Measurements from ENCODE around the gene CST6.

The CST6 gene

GRCh38 chr11:66042227-66042995 is 30.6 kb downstream of the CST6 start:
- no peak for TF ChIP-seq CTCF (IDR thresholded peaks at IDR 0.05; ENCODE audit: low read length, missing control alignments)
- no peak overlapping the region for H3K4me3 ChIP-seq (replicated peaks; ENCODE audit: low read depth, low read length)
- no peak for DNase-seq (ENCODE audit: low read depth)

GRCh38 chr11:66042996-66043906 is 31.4 kb downstream of the CST6 start:
- H3K4me3 ChIP-seq (replicated peaks; ENCODE audit: low read depth, low read length) = no peak overlapping the region
- no peak for TF ChIP-seq CTCF (IDR thresholded peaks at IDR 0.05; ENCODE audit: low read length, missing control alignments)
- no peak for DNase-seq (ENCODE audit: low read depth)

GRCh38 chr11:66044757-66045156 is 32.9 kb downstream of the CST6 start:
- no peak overlapping the region for H3K4me3 ChIP-seq (replicated peaks; ENCODE audit: low read depth, low read length)
- no peak for DNase-seq (ENCODE audit: low read depth)
- no peak for TF ChIP-seq CTCF (IDR thresholded peaks at IDR 0.05; ENCODE audit: low read length, missing control alignments)

- H3K4me3 ChIP-seq (replicated peaks; ENCODE audit: low read depth, low read length) = no peak overlapping the region
- DNase-seq (ENCODE audit: low read depth) = peak; percentile 80
- TF ChIP-seq CTCF (IDR thresholded peaks at IDR 0.05; ENCODE audit: low read length, missing control alignments) = peak; percentile 91
These were observed 33.4 kb downstream of the CST6 start for GRCh38 chr11:66045177-66045639.

GRCh38 chr11:66046901-66047300 is 35.1 kb downstream of the CST6 start:
- no peak for TF ChIP-seq CTCF (IDR thresholded peaks at IDR 0.05; ENCODE audit: low read length, missing control alignments)
- no peak overlapping the region for H3K4me3 ChIP-seq (replicated peaks; ENCODE audit: low read depth, low read length)
- no peak for DNase-seq (ENCODE audit: low read depth)

GRCh38 chr11:66047541-66048365 is 35.9 kb downstream of the CST6 start:
- no peak for TF ChIP-seq CTCF (IDR thresholded peaks at IDR 0.05; ENCODE audit: low read length, missing control alignments)
- H3K4me3 ChIP-seq (replicated peaks; ENCODE audit: low read depth, low read length) = no peak overlapping the region
- no peak for DNase-seq (ENCODE audit: low read depth)
